NCI-H1092 (cell line): Measurements from ENCODE around the gene CDKN2D.
"Not testable (repeated sequence)": the region's sequence is repeated elsewhere in the genome, so short reads cannot be mapped to it uniquely, and the experiment has no call there.

Source experiments
- DNase-seq: peaks from one replicate; lab custom pipeline; 2025; lab: John Stamatoyannopoulos, UW

CDKN2D gene

GRCh38 chr19:10580979-10581631, 12.3 kb upstream of the CDKN2D start:
- peak; percentile 90 for DNase-seq

DNA sequence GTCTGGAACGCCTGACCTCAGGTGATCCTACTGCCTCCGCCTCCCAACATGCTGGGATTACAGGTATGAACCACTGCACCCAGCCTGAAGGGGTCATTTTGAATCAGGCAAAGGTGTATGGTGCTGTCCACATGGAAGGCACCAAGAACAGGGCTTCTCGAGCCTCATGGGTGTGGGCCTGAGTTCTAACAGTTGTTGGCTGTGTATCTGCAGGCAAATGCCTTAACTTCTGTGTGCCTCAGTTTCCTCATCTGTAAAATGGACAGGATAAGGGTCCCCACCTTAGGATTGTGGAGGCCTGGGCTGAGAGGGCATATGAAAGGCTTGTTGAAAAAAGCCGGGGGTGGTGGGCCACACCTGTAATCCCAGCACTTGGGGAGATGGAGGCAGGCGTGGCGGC, 9.2 kb upstream of the CDKN2D start:
- DNase-seq: no peak

DNA sequence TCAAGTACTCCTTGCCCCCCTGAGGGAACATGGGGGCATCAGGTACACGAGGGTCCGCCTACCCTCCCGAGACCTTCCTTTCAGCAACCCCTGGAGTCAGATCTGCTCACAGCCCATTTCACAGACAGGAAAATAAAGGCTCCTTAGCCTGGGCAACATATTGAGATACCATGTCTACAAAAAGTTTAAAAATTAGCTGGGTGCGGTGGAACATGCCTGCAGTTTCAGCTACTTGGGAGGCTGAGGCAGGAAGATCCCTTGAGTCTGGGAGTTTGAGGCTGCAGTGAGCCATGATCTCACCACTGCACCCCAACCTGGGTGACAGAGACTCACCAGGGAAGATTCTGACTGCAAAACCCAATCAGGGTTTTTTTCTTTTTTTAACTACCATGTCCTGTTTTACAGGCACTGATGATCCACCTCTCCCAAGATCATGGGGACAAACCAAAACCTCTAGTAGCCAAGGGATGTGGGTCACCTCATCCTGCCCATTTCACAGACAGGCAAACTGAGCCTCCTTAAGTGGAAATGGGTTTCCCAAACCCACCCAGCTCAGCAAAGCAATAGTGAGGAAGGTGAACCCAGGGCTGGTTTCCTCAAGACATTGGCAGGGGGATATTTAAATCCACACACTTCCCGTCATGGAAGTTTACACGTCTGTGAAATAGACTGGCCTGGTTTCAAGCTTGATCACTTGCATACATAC, 6.4 kb upstream of the CDKN2D start:
- DNase-seq: no peak

- no peak for DNase-seq
Observed at GRCh38 chr19:10574462-10574861, 5.7 kb upstream of the CDKN2D start.

DNA sequence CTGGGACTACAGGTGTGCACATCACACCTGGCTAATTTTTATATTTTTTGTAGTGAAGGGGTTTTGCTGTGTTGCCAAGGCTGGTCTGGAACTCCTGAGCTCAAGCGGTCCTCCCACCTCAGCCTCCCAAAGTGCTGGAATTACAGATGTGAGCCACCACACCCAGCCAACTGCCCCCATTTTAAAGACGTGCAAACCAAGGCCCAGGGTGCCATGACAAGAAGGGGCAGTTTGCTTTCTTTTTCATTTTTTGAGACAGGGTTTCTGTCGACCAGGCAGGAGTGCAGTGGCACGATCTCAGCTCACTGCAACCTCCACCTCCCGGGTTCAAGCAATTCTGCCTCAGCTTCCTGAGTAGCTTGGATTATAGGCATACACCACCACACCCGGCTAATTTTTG, 5.0 kb upstream of the CDKN2D start:
- not testable (repeated sequence) for DNase-seq

GRCh38 chr19:10568062-10568825, 535 bp downstream of the CDKN2D start:
- peak; percentile 51 for DNase-seq

DNA sequence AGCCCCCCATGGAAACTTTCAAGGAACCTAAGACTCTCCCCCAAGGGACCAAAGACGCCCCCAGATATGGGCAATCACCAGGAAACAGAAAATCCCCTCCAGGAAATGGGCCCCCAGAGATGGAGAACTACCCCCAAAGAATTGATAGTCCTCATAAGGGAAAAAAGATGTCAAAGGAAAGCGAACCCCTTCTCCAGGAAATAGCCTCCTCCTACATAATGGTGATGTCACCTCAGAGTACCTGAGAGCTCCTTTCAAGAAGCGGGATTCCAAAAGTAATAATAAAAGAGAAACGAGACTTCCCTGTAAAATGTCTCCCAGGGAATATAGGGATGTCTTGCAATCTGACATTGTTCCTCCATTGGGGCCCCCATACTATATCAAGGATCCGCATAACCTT, 1.1 kb downstream of the CDKN2D start:
- no peak for DNase-seq

DNA sequence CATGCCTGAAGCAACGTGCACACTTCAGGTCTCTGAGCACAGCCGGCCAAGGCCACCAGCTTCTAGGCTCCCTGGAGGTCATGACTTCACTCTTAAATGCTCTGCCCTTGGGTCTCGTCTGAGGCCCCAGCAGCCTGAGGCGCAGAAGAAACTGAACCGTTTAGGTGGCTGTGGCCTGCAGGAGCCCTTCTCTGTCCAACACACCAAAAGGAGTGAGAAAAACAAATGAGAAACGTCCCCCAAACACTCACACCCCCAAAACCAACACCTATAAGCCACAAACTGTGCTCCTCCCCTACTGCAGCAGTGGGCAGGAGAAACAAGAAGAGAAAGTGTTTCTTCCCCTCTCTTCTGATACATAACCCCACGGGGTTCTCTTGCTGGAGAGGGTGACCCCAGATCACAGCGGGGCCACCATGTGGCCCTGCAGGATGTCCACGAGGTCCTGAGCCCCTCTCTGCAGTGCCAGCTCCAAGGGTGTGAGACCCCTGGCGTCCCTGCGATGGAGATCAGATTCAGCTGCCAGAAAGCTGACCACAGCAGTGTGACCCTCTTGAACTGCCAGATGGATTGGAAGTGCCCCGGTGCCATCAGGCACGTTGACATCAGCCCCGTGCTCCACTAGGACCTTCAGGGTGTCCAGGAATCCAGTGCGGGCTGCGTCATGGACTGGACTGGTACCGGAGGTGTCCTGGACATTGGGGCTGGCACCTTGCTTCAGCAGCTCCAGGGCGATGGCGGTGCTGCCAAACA, 1.9 kb downstream of the CDKN2D start:
- DNase-seq: no peak

DNA sequence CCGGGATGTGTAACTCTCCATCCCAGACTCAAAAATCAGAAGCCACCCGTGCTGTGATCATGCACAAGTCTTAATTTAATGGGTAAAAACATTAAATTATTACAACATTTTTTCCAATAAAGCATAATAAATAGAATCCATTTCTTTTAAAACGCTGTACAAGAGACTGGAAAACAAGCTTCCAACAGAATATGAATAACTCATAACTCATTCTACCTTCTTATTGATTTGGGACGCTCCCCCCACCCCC, 2.4 kb downstream of the CDKN2D start:
- DNase-seq: no peak

- DNase-seq: peak; percentile 96
Observed at GRCh38 chr19:10565567-10566407, 3.0 kb downstream of the CDKN2D start, which contains the start of gene KRI1. KRI1 (minus strand) TSS chr19:10566010; CDS start chr19:10565999, 11 bp downstream.

DNA sequence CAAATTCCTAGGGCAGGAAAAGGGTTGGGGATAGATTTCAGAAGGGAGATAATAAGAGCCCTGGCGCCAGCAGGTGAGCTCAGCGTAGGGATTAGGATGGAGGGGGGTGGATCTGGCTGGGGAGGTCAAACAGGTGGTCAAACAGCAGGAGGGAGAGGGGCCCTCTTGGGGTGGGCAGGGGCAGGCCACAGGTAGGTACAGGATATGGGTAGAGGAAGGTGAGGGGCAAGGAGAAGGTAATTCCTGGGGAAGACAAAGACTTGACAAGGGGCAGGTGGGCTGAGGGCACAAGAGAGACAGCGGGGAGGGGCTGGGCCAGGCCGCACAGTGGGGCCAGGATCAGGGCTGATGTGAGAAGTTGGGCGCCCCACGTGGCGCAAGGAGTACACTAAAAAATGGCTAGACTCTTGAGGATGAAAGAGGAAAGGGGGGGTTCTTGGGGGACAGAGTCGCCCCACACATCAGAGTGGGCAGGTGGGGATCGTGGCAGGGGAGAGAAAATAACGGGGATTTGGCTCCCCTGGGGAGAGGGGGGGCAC, 3.7 kb downstream of the CDKN2D start:
- peak; percentile 25 for DNase-seq

GRCh38 chr19:10562609-10563008, 6.2 kb downstream of the CDKN2D start:
- no peak for DNase-seq

- DNase-seq: no peak
Observed at GRCh38 chr19:10560154-10560553, 8.6 kb downstream of the CDKN2D start.

DNA sequence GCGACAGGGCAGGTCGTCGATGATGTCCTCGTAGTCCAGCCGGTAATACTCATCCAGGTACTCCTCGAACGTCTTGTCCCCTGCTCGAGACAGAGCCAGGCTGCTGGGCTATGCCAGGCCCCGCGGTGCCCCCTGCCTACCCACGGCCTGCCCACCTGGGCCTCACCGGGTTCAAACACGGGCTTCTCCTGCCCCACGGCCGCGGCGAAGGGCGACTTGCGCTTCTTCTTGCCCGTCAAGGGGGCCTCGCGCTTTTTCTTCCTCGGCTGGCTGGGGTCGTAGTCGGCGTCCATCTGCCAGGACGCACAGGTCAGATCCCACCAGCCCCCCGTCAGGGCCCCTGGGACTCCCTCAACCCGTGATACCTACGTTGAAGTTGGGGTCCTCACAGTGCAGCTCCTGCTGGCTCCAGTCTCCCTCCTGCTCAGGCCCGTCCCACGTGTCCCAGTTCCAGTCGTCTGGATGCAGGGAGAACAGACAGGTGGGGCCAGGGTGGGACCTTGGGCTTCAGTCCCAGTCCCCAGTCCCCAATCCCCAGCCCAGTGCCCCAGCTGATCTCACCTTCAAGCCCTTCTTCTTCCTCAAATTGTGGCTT, 11.1 kb downstream of the CDKN2D start:
- no peak for DNase-seq

- DNase-seq: no peak
Observed at GRCh38 chr19:10555610-10555973, 13.2 kb downstream of the CDKN2D start.

- DNase-seq: no peak
Observed at GRCh38 chr19:10554760-10555609, 13.8 kb downstream of the CDKN2D start.

DNA sequence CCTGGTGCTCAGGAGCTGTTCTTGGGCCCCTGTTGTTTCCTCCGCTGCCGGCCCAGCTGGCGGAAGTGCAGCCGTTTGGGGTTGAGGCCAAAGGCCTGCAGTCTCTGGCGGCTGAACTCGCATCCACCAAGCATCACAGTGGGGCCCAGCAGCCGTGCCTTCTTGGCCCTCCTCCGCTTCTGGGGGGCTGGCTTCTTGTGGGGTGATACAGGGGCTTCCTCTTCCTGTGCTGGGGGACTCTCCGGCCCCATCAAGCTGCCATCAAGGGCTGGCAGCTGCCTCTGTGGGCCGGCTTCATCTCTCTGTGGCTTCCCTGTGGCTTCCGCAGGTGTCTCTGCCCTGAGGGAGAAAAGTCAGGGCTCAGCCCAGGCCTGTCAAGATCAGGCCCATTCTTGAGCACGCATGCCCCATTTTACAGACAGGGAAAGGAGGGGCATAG, 14.8 kb downstream of the CDKN2D start:
- no peak for DNase-seq

GRCh38 chr19:10553087-10553667, 15.6 kb downstream of the CDKN2D start:
- DNase-seq: no peak

- no peak for DNase-seq
Observed at GRCh38 chr19:10552510-10553053, 16.2 kb downstream of the CDKN2D start.
